ENCODE data around the gene TREML1. TPM values are rescaled to one million over a fixed set of nuclear protein-coding genes. Genes with fewer than 3 reads are reported as not detected.

Gene TREML1
- total and polyA plus RNA-seq, 2 of the 4 experiments (the other 2 are of a cell fraction), result not detected

GRCh38 chr6:41161380-41161779 is 7.2 kb upstream of the TREML1 start:
- CTCF ChIA-PET, result no interaction called here
- Histone ChIP-seq H3K27ac (ENCODE audit: insufficient read depth, low read length) (no peak overlapping the region), H3K79me1 (ENCODE audit: low read depth in 1 of 2, low read length in 2 of 2) (no peaks in the 10 kb centered on the region), H3K27me3 (ENCODE audit: control insufficient read depth, insufficient read depth, low read length) (peaks cover 5% of the 10 kb centered on the region), H3K14ac (replicated peaks; ENCODE audit: low read depth, low read length) (no peak overlapping the region), H3K4me2 (ENCODE audit: low read depth, low read length) (no peak overlapping the region), H4K8ac (ENCODE audit: low read depth in 2 of 2, low read length in 2 of 2) (no peak overlapping the region), H3K4me1 (ENCODE audit: control insufficient read depth, insufficient read depth, low read length) (peaks cover 6% of the 10 kb centered on the region; the same call in 1 of the 2 replicates), H2AK9ac (replicated peaks; ENCODE audit: low read depth, low read length, poor library complexity) (no peak overlapping the region), H3K4ac (ENCODE audit: low read depth, low read length) (no peak overlapping the region), H3K9ac (ENCODE audit: low read depth, low read length) (no peak overlapping the region), H2BK20ac (ENCODE audit: low read depth, low read length) (no peak overlapping the region), H2BK5ac (ENCODE audit: low read depth, low read length, poor library complexity, severe bottlenecking) (no peak overlapping the region), H3K4me3 (ENCODE audit: insufficient read depth, low read depth, low read length) (no peak overlapping the region), H3K56ac (ENCODE audit: extremely low read depth, insufficient read depth, low read length) (no peak overlapping the region), H3K23ac (ENCODE audit: low read depth, low read length) (no peak overlapping the region), H4K20me1 (ENCODE audit: insufficient read depth, low read length) (no peaks in the 10 kb centered on the region), H2AK5ac (ENCODE audit: low read depth, low read length) (no peak overlapping the region), H4K91ac (ENCODE audit: insufficient read depth, low read depth, low read length) (no peak overlapping the region), H3K9me3 (ENCODE audit: control insufficient read depth, insufficient read depth, low read length) (no peaks in the 10 kb centered on the region), H3K36me3 (ENCODE audit: control insufficient read depth, insufficient read depth, low read length) (no peaks in the 10 kb centered on the region), H3K18ac (ENCODE audit: low read depth, low read length) (no peak overlapping the region), H2BK120ac (ENCODE audit: low read depth, low read length) (no peak overlapping the region), H2BK15ac (ENCODE audit: low read depth, low read length) (no peak overlapping the region), H2AFZ (replicated peaks; ENCODE audit: low read length, poor library complexity) (no peak overlapping the region), H4K5ac (ENCODE audit: low read depth, low read length) (no peak overlapping the region), H3K9me1 (ENCODE audit: insufficient read depth, low read length) (no peaks in the 10 kb centered on the region)
- in situ Hi-C loops (cut with MboI; ENCODE audit: low sequenced_read_pairs) (no loop called here), intact Hi-C loops (cut with micrococcal nuclease) (no loop called here), dilution Hi-C loops (cut with HindIII; ENCODE audit: low sequenced_read_pairs, unreplicated experiment) (no loop called here)
- no TSS peak for BruUV-seq (replicated peaks)
- POLR2A ChIA-PET (ENCODE audit: unreplicated experiment), result no interaction called here
- ATAC-seq (ENCODE audit: low read depth) (no peak), DNase-seq (no peak)
- no peak for TF ChIP-seq RFX5 (IDR thresholded peaks at IDR 0.05; ENCODE audit: low read depth, low read length)
- WGBS, 2 experiments (ENCODE audit: extremely low coverage in 2 of 2, insufficient read length in 1 of 2), result 72% methylated on average over 3 of the region's 10 CpGs; no CpG with 5 or more reads in 1 of the 2 experiments

Data from IMR-90 (cell line).